Transverse colon (tissue), 3 donors: ENCODE data around the gene TMEM260.

Experiments
- CTCF ChIP-seq, 5 experiments: fragments of 200-600 bp in 3 of 5; fragments of 450-650 bp in 2 of 5; sonication (generic) in 3 of 5; IDR thresholded peaks; 1 replicate in 2 of 5; 2 replicates in 3 of 5; pipeline ENCODE4 v1.5.1; 2016 to 2017; ENCODE audit warnings: antibody characterized with exemption in 5 of 5, inconsistent platforms in 3 of 5, mild to moderate bottlenecking in 2 of 5, moderate library complexity in 1 of 5
- EP300 ChIP-seq: sonication (generic); formaldehyde crosslinking; IDR thresholded peaks from one replicate; pipeline ENCODE4 v1.6.1; 2017; ENCODE audit warnings: antibody characterized with exemption, low read depth

- no peak for TF ChIP-seq CTCF (IDR thresholded peaks at IDR 0.05)
- TF ChIP-seq EP300 = no peak
Measured at GRCh38 chr14:56580221-56580711, 668 bp downstream of the TMEM260 start.
